Mesenchymal stem cell (in vitro differentiated cells and primary cell): ENCODE data around the gene EYA2.
A peak's percentile ranks its signal among the peaks of the same experiment; 100 is the strongest.

ENCODE experiments used
- DNase-seq: peaks from one replicate; pipeline ENCODE4 v3.0.0-alpha.2; 2013
- H2AFZ ChIP-seq: one replicate; pipeline ENCODE4 v1.6.1; 2013; ENCODE audit warnings: low read depth, mild to moderate bottlenecking, control low read depth, inconsistent platforms, low read length, moderate library complexity
- H2AK5ac ChIP-seq: 2 replicates; pipeline ENCODE4 v1.6.1; 2013; ENCODE audit warnings: low read length, moderate library complexity, mild to moderate bottlenecking, inconsistent platforms; ENCODE audit not compliant: severe bottlenecking
- H2BK120ac ChIP-seq: one replicate; pipeline ENCODE4 v1.6.1; 2013; ENCODE audit warnings: low read depth, mild to moderate bottlenecking, inconsistent platforms, low read length, moderate library complexity
- H2BK12ac ChIP-seq, 2 experiments: one replicate each; pipeline ENCODE4 v1.6.1; 2013; ENCODE audit warnings: inconsistent platforms in 2 of 2, low read length in 2 of 2, mild to moderate bottlenecking in 2 of 2, moderate library complexity in 2 of 2, control low read depth in 1 of 2
- H2BK15ac ChIP-seq: one replicate; pipeline ENCODE4 v1.6.1; 2013; ENCODE audit warnings: mild to moderate bottlenecking, low read depth, inconsistent platforms; ENCODE audit not compliant: poor library complexity, severe bottlenecking
- H2BK5ac ChIP-seq: 2 replicates; pipeline ENCODE4 v1.6.1; 2013; ENCODE audit warnings: low read depth, mild to moderate bottlenecking, low read length, control low read depth, inconsistent platforms; ENCODE audit not compliant: poor library complexity, severe bottlenecking
- H3K14ac ChIP-seq, 2 experiments: one replicate each; pipeline ENCODE4 v1.6.1; 2013; ENCODE audit warnings: inconsistent platforms in 2 of 2, low read length in 2 of 2, control low read depth in 1 of 2, mild to moderate bottlenecking in 1 of 2, moderate library complexity in 1 of 2
- H3K18ac ChIP-seq, 2 experiments: one replicate each; pipeline ENCODE4 v1.6.1; 2013; ENCODE audit warnings: inconsistent platforms in 2 of 2, low read length in 2 of 2, control low read depth in 1 of 2, low read depth in 1 of 2, mild to moderate bottlenecking in 1 of 2
- H3K23ac ChIP-seq, 2 experiments: one replicate each; pipeline ENCODE4 v1.6.1; 2013; ENCODE audit warnings: inconsistent platforms in 2 of 2, low read length in 2 of 2, mild to moderate bottlenecking in 2 of 2, moderate library complexity in 2 of 2, control low read depth in 1 of 2
- H3K27ac ChIP-seq: 2 replicates; pipeline ENCODE4 v1.5.1; 2013; ENCODE audit warnings: mild to moderate bottlenecking, moderate library complexity, low read length, control low read depth, inconsistent platforms; ENCODE audit not compliant: poor library complexity, severe bottlenecking
- H3K27me3 ChIP-seq, 2 experiments: 2 replicates each; pipeline versions ENCODE4 v1.6.1 to v1.7.0; 2013; ENCODE audit warnings: low read length in 2 of 2, mild to moderate bottlenecking in 2 of 2, moderate library complexity in 2 of 2, control low read depth in 1 of 2, inconsistent platforms in 1 of 2; ENCODE audit not compliant: control insufficient read depth in 1 of 2, insufficient read depth in 1 of 2
- H3K36me3 ChIP-seq, 2 experiments: 2 replicates each; pipeline versions ENCODE4 v1.6.1 to v1.7.0; 2013; ENCODE audit warnings: low read length in 2 of 2, control low read depth in 1 of 2, inconsistent platforms in 1 of 2, low read depth in 1 of 2, mild to moderate bottlenecking in 1 of 2; ENCODE audit not compliant: insufficient read depth in 2 of 2, control insufficient read depth in 1 of 2
- H3K4ac ChIP-seq, 2 experiments: one replicate each; pipeline ENCODE4 v1.6.1; 2013; ENCODE audit warnings: inconsistent platforms in 2 of 2, low read length in 2 of 2, mild to moderate bottlenecking in 2 of 2, moderate library complexity in 2 of 2, control low read depth in 1 of 2, low read depth in 1 of 2
- H3K4me1 ChIP-seq: 2 replicates; pipeline ENCODE4 v1.6.1; 2013; ENCODE audit warnings: low read depth, low read length, control low read depth; ENCODE audit not compliant: control insufficient read depth, insufficient read depth
- H3K4me2 ChIP-seq: 2 replicates; pipeline ENCODE4 v1.6.1; 2013; ENCODE audit warnings: low read length, mild to moderate bottlenecking, inconsistent platforms; ENCODE audit not compliant: poor library complexity, severe bottlenecking
- H3K4me3 ChIP-seq, 2 experiments: 2 replicates each; pipeline versions ENCODE4 v1.5.1 to v1.7.0; 2013; ENCODE audit warnings: low read length in 2 of 2, mild to moderate bottlenecking in 2 of 2, control low read depth in 1 of 2, low read depth in 1 of 2; ENCODE audit not compliant: insufficient read depth in 1 of 2
- H3K79me1 ChIP-seq: replicated peaks from 2 replicates; pipeline ENCODE4 v1.6.1; 2013; ENCODE audit warnings: mild to moderate bottlenecking, control low read depth, low read length, inconsistent platforms; ENCODE audit not compliant: poor library complexity, severe bottlenecking
- H3K9ac ChIP-seq: 2 replicates; pipeline ENCODE4 v1.7.0; 2013; ENCODE audit warnings: mild to moderate bottlenecking, low read length, moderate library complexity
- H3K9me3 ChIP-seq: 2 replicates; pipeline ENCODE4 v1.7.0; 2013; ENCODE audit warnings: mild to moderate bottlenecking, low read length; ENCODE audit not compliant: control insufficient read depth
- H4K8ac ChIP-seq: one replicate; pipeline ENCODE4 v1.6.1; 2013; ENCODE audit warnings: inconsistent platforms, mild to moderate bottlenecking, low read length, moderate library complexity
- H4K91ac ChIP-seq: one replicate; pipeline ENCODE4 v1.6.1; 2013; ENCODE audit warnings: mild to moderate bottlenecking, low read length, inconsistent platforms
- WGBS: methylation state at CpG from one replicate; pipeline ENCODE4 v1.1.7; 2013; ENCODE audit warnings: mixed read lengths; 5-methylcytosine and 5-hydroxymethylcytosine counted together

Gene EYA2

DNA sequence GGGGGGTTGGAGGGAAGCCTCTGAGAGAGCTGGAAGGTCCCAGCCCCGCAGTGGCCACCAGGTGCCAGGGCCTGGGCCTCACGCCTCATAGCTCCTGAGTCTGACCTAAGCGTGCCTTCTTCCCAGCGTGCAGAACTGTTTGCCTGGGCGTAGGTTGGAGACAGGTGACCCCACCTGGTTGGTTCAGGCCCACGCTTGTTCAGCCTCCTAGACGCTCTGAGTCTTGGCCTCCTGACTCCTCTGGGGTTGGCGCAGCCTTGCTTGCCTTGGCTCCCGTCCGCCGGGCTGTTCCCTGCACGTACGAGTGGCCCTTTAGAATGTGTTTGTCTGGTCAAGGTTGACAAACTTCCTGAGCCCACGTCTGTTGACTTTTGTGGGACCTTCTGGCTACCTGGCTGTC lies 70.8 kb downstream of the EYA2 start:
- Histone ChIP-seq H3K4me3 (no peak overlapping the region), H3K27me3 (peaks cover 0 to 3% of the 10 kb centered on the region in 2 experiments), H3K18ac (no peak overlapping the region), H2BK120ac (no peak overlapping the region), H3K9ac (no peak overlapping the region), H2AK5ac (no peak overlapping the region), H2BK15ac (no peak overlapping the region), H4K91ac (no peak overlapping the region), H3K4me1 (no peaks in the 10 kb centered on the region), H2AFZ (no peak overlapping the region), H3K36me3 (no peaks in the 10 kb centered on the region), H3K9me3 (no peaks in the 10 kb centered on the region), H3K23ac (no peak overlapping the region), H2BK5ac (no peak overlapping the region), H4K8ac (no peak overlapping the region), H3K14ac (no peak overlapping the region), H3K4me2 (no peak overlapping the region), H3K4ac (no peak overlapping the region), H3K27ac (no peak overlapping the region), H3K79me1 (no peaks in the 10 kb centered on the region), H2BK12ac (no peak overlapping the region)
- no peak for DNase-seq
- WGBS = 86% methylated on average over 14 of the region's 14 CpGs

GRCh38 chr20:46967646-46968045 lies 73.0 kb downstream of the EYA2 start:
- H3K4me2 ChIP-seq = no peak overlapping the region
- H2AK5ac ChIP-seq = no peak overlapping the region
- no peaks in the 10 kb centered on the region for H3K9me3 ChIP-seq
- H3K4me3 ChIP-seq = no peak overlapping the region
- no peak overlapping the region for H3K14ac ChIP-seq
- WGBS = 76% methylated on average over 2 of the region's 2 CpGs
- H3K79me1 ChIP-seq = no peaks in the 10 kb centered on the region
- no peak overlapping the region for H2BK12ac ChIP-seq
- no peaks in the 10 kb centered on the region for H3K36me3 ChIP-seq
- no peak overlapping the region for H2BK120ac ChIP-seq
- H3K4me1 ChIP-seq = no peaks in the 10 kb centered on the region
- H3K27ac ChIP-seq = no peak overlapping the region
- H2BK5ac ChIP-seq = no peak overlapping the region
- H2AFZ ChIP-seq = no peak overlapping the region
- no peak overlapping the region for H3K18ac ChIP-seq
- H3K27me3 ChIP-seq = peaks cover 0 to 12% of the 10 kb centered on the region in 2 experiments
- H3K23ac ChIP-seq = no peak overlapping the region
- H4K8ac ChIP-seq = no peak overlapping the region
- no peak overlapping the region for H3K4ac ChIP-seq
- DNase-seq = no peak
- no peak overlapping the region for H4K91ac ChIP-seq
- H2BK15ac ChIP-seq = no peak overlapping the region
- no peak overlapping the region for H3K9ac ChIP-seq

- H3K23ac ChIP-seq = no peak overlapping the region
- no peaks in the 10 kb centered on the region for H3K79me1 ChIP-seq
- no peak overlapping the region for H2BK15ac ChIP-seq
- H2AK5ac ChIP-seq = no peak overlapping the region
- no peaks in the 10 kb centered on the region for H3K9me3 ChIP-seq
- H2BK12ac ChIP-seq = no peak overlapping the region
- no peak overlapping the region for H3K4me3 ChIP-seq
- no peak overlapping the region for H3K9ac ChIP-seq
- H3K4me1 ChIP-seq = no peaks in the 10 kb centered on the region
- no peaks in the 10 kb centered on the region for H3K36me3 ChIP-seq
- H4K91ac ChIP-seq = no peak overlapping the region
- 11% methylated on average over 3 of the region's 4 CpGs for WGBS
- no peak overlapping the region for H3K18ac ChIP-seq
- H3K4ac ChIP-seq = no peak overlapping the region
- H2AFZ ChIP-seq = no peak overlapping the region
- DNase-seq = peak; percentile 70
- no peak overlapping the region for H2BK5ac ChIP-seq
- H3K27ac ChIP-seq = no peak overlapping the region
- no peak overlapping the region for H2BK120ac ChIP-seq
- no peak overlapping the region for H3K4me2 ChIP-seq
- no peak overlapping the region for H4K8ac ChIP-seq
- peaks cover 0 to 27% of the 10 kb centered on the region in 2 experiments for H3K27me3 ChIP-seq
- no peak overlapping the region for H3K14ac ChIP-seq
Observed at GRCh38 chr20:46970937-46971630, 76.4 kb downstream of the EYA2 start.

GRCh38 chr20:46973766-46974165 lies 79.1 kb downstream of the EYA2 start:
- Histone ChIP-seq H3K79me1 (no peaks in the 10 kb centered on the region), H3K14ac (no peak overlapping the region), H2BK5ac (no peak overlapping the region), H4K8ac (no peak overlapping the region), H4K91ac (no peak overlapping the region), H3K23ac (no peak overlapping the region), H3K4ac (no peak overlapping the region), H2AK5ac (no peak overlapping the region), H3K27me3 (peaks cover 0 to 33% of the 10 kb centered on the region in 2 experiments), H3K9me3 (no peaks in the 10 kb centered on the region), H3K4me1 (no peaks in the 10 kb centered on the region), H2BK12ac (no peak overlapping the region), H2BK15ac (no peak overlapping the region), H2BK120ac (no peak overlapping the region), H3K4me3 (no peak overlapping the region), H3K27ac (no peak overlapping the region), H2AFZ (no peak overlapping the region), H3K36me3 (no peaks in the 10 kb centered on the region), H3K4me2 (no peak overlapping the region), H3K18ac (no peak overlapping the region), H3K9ac (no peak overlapping the region)
- no peak for DNase-seq
- WGBS = 63% methylated on average over 4 of the region's 6 CpGs
